NCI-H524 (cell line): Measurements from ENCODE around the gene GCDH.
"Not testable (repeated sequence)": the region's sequence is repeated elsewhere in the genome, so short reads cannot be mapped to it uniquely, and the experiment has no call there.

Source experiments
- DNase-seq, 2 experiments: peaks; one replicate each; lab custom pipeline; 2025; lab: John Stamatoyannopoulos, UW

Gene GCDH

GRCh38 chr19:12890787-12891552 is at the start of gene GCDH:
GCDH (plus strand) TSS chr19:12891160; CDS start chr19:12891305, 145 bp downstream.
- DNase-seq = peak; percentile 100

- no peak for DNase-seq
Measured at GRCh38 chr19:12842511-12842910, 48.4 kb upstream of the GCDH start.

- DNase-seq = no peak
Measured at GRCh38 chr19:12843328-12843727, 47.6 kb upstream of the GCDH start.

- no peak for DNase-seq
Measured at GRCh38 chr19:12843999-12844732, 46.8 kb upstream of the GCDH start.

- DNase-seq = not testable (repeated sequence)
Measured at GRCh38 chr19:12846613-12847012, 44.3 kb upstream of the GCDH start.

- peak; percentile 52 to 81 for DNase-seq
Measured at GRCh38 chr19:12847159-12848139, 43.5 kb upstream of the GCDH start.

GRCh38 chr19:12856653-12857052 is 34.3 kb upstream of the GCDH start:
- no peak for DNase-seq

GRCh38 chr19:12858041-12858928 is 32.7 kb upstream of the GCDH start:
- no peak for DNase-seq

- peak; percentile 68 to 78 for DNase-seq
Measured at GRCh38 chr19:12859546-12859945, 31.4 kb upstream of the GCDH start.

- DNase-seq = no peak
Measured at GRCh38 chr19:12864143-12864542, 26.8 kb upstream of the GCDH start.

GRCh38 chr19:12864721-12865715 is 25.9 kb upstream of the GCDH start:
- DNase-seq = no peak

- DNase-seq = no peak
Measured at GRCh38 chr19:12865746-12866415, 25.1 kb upstream of the GCDH start.

- DNase-seq = no peak
Measured at GRCh38 chr19:12866416-12867119, 24.4 kb upstream of the GCDH start.

GRCh38 chr19:12867120-12868099 is 23.6 kb upstream of the GCDH start:
- no peak for DNase-seq

GRCh38 chr19:12868540-12869112 is 22.3 kb upstream of the GCDH start:
- no peak for DNase-seq

GRCh38 chr19:12871681-12872080 is 19.3 kb upstream of the GCDH start:
- no peak for DNase-seq

- DNase-seq = no peak
Measured at GRCh38 chr19:12872255-12872654, 18.7 kb upstream of the GCDH start.
